Measurements from ENCODE around the gene CNOT6L.

DNA sequence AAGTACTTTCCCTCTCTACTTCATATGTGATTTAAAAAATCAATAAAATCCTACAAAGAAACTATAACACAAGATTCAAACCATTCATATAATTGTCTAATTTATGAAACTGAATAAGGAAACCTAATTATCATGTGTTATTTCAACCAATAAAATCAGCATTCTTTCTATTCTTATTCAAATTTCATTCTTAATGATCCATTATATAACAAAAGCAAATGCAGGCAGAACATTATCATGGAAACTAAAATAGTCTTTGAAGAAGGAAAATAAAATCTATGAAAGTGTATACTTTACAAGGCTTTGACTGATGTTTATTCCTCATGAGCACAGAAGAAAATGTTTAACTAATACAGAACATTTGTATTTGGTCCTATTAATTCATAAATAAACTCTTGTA, 47.6 kb downstream of the CNOT6L start:
- TF ChIP-seq, protein P1, sequence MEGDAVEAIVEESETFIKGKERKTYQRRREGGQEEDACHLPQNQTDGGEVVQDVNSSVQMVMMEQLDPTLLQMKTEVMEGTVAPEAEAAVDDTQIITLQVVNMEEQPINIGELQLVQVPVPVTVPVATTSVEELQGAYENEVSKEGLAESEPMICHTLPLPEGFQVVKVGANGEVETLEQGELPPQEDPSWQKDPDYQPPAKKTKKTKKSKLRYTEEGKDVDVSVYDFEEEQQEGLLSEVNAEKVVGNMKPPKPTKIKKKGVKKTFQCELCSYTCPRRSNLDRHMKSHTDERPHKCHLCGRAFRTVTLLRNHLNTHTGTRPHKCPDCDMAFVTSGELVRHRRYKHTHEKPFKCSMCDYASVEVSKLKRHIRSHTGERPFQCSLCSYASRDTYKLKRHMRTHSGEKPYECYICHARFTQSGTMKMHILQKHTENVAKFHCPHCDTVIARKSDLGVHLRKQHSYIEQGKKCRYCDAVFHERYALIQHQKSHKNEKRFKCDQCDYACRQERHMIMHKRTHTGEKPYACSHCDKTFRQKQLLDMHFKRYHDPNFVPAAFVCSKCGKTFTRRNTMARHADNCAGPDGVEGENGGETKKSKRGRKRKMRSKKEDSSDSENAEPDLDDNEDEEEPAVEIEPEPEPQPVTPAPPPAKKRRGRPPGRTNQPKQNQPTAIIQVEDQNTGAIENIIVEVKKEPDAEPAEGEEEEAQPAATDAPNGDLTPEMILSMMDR (IDR thresholded peaks at IDR 0.05): no peak
- TF ChIP-seq EP300 (IDR thresholded peaks at IDR 0.05): no peak

All from esophagus muscularis mucosa (tissue), 3 donors.